ENCODE data around the gene EHF.

DNA sequence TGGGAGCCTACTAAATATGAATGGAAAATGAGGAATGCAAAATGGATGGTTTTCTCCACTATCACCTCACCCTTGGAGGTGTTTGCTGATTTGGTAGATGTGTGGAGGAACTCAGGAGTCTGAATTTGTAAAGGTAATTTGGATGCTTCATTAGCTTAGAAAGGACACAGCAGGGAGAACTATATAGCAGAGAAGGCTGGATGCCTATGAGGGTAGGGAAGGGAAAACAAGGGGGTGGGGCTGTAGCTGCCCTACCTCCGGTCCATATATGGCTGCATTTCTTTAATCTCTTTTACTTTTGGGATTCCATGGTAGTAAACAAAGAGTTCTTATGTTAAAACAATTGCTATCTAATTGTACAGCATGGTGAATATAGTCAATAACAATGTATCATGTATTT, 4.8 kb upstream of the EHF start:
- TF ChIP-seq FOXM1 (CRISPR knock-in tag; IDR thresholded peaks at IDR 0.05) (no peak), CTCF (CRISPR knock-in tag; IDR thresholded peaks at IDR 0.05) (no peak), ZNF512 (CRISPR knock-in tag; IDR thresholded peaks at IDR 0.05) (no peak), RBFOX2 (IDR thresholded peaks at IDR 0.05; ENCODE audit: low read depth, low read length) (no peak), MTA1 (CRISPR knock-in tag; IDR thresholded peaks at IDR 0.05; ENCODE audit: borderline replicate concordance) (no peak), GTF2F1 (IDR thresholded peaks at IDR 0.05; ENCODE audit: low read length) (no peak), YY1 (IDR thresholded peaks at IDR 0.05; ENCODE audit: insufficient read depth, insufficient replicate concordance, low read depth, low read length) (no peak), MAFF (IDR thresholded peaks at IDR 0.05; ENCODE audit: low read depth, low read length) (no peak)

Measured in HepG2 (cell line).